Ovary (tissue), 9 donors: Measurements from ENCODE around the gene GARIN1A. TPM values are rescaled to one million over a fixed set of nuclear protein-coding genes. Genes with fewer than 3 reads are reported as not detected.
A peak's percentile ranks its signal among the peaks of the same experiment; 100 is the strongest.

Experiments used
- DNase-seq, 5 donors: peaks; one replicate each; pipeline ENCODE4 v3.0.0-alpha.2; 2019 to 2020
- H3K27ac ChIP-seq, 2 donors: fragments of 200-600 bp; one replicate each; pipeline versions ENCODE4 v1.5.1 to v1.8.0; 2019 to 2022
- H3K27me3 ChIP-seq: fragments of 200-600 bp; one replicate; pipeline ENCODE4 v1.8.0; 2022
- H3K36me3 ChIP-seq: fragments of 200-600 bp; sonication (generic); one replicate; pipeline ENCODE4 v1.5.1; 2019
- H3K4me1 ChIP-seq: one replicate; pipeline ENCODE4 v1.8.1; 2013; ENCODE audit warnings: mild to moderate bottlenecking, moderate library complexity; ENCODE audit not compliant: insufficient read depth
- H3K4me3 ChIP-seq: fragments of 200-600 bp; sonication (generic); one replicate; pipeline ENCODE4 v1.5.1; 2017
- H3K9me3 ChIP-seq, 2 donors: fragments of 200-600 bp in 1 of 2; sonication (generic) in 1 of 2; one replicate each; pipeline versions ENCODE4 v1.5.1 to v1.8.1; 2013 to 2019; ENCODE audit warnings: mild to moderate bottlenecking in 1 of 2, moderate library complexity in 1 of 2
- CTCF ChIP-seq, 3 donors: fragments of 450-650 bp in 2 of 3; fragments of 200-600 bp in 1 of 3; IDR thresholded peaks; one replicate each; pipeline versions ENCODE4 v1.5.1 to v1.8.0; 2016 to 2022; ENCODE audit warnings: antibody characterized with exemption in 3 of 3, mild to moderate bottlenecking in 1 of 3
- EP300 ChIP-seq: sonication (generic); formaldehyde crosslinking; IDR thresholded peaks from one replicate; pipeline ENCODE4 v1.6.1; 2017; ENCODE audit warnings: antibody characterized with exemption
- POLR2A ChIP-seq: fragments of 450-650 bp; IDR thresholded peaks from one replicate; pipeline ENCODE4 v1.6.1; 2017; ENCODE audit warnings: antibody characterized with exemption, mild to moderate bottlenecking, moderate library complexity
- WGBS, 3 donors: extraction: QIAGEN DNeasy Blood & Tissue Kit in 1 of 3; methylation state at CpG; one replicate each; pipeline versions ENCODE4 v1.1.5 to v1.1.7; 2013 to 2017; 5-methylcytosine and 5-hydroxymethylcytosine counted together
- intact Hi-C, 4 donors: fragments of 100-400 bp; cut with DNase I; formaldehyde crosslinking; loops; one replicate each; pipeline versions ENCODE4 v1.11.0 to v1.15.1; 2022 to 2023
- polyA plus RNA-seq, 2 donors: library from polyadenylated mRNA; stranded (reverse); fragments of 200-250 nt in 1 of 2; fragments of 350-450 nt in 1 of 2; fragmentation: Illumina TruSeq in 1 of 2; extraction: RNeasy Lipid Tissue Mini Kit (QIAGEN cat#74804) in 1 of 2; gene quantifications; one replicate each; pipeline ENCODE4 v1.2.3, GENCODE V29; 2013 to 2014
- total RNA-seq, 7 donors: library from RNA; depleted of rRNA in 2 of 7; stranded (reverse); fragments of >200 nt in 2 of 7; fragmentation: NEBNext Ultra II Directional in 3 of 7; extraction: Animal tissue kit (Norgen Biotek cat#: 25700) in 3 of 7; gene quantifications; one replicate each; pipeline versions ENCODE4 v1.1.0 to v1.2.4, GENCODE V29; 2016 to 2023
- donor health status: DM: no; HTN: no; CAD: no; lungs with moderate emphysema.
- donor health status: DM: no; HTN: no; CAD: no.
- donor health status: Bipolar disorder and iron deficiency.
- donor health status: DM: yes; HTN: yes; CAD: no.
- donor health status: DM: no; HTN: no; CAD: no.
- donor health status: DM: yes; HTN: yes; CAD: no.

Gene GARIN1A
- total and polyA plus RNA-seq, 9 donors, result 0.36 to 4.0 (median 1.3) TPM

GRCh38 chr7:128666200-128666599, 5.9 kb upstream of the GARIN1A start:
- Histone ChIP-seq H3K27me3 (no peaks in the 10 kb centered on the region), H3K4me3 (no peak overlapping the region), H3K9me3 (no peaks in the 10 kb centered on the region), H3K27ac (no peak overlapping the region), H3K36me3 (no peaks in the 10 kb centered on the region), H3K4me1 (no peaks in the 10 kb centered on the region)
- 82 to 86% (median 85%) methylated on average over 7 to 8 of the region's 8 CpGs for WGBS, 3 donors
- intact Hi-C loops, result no loop called here
- no peak for TF ChIP-seq CTCF (IDR thresholded peaks at IDR 0.05)
- no peak for TF ChIP-seq EP300
- no peak for TF ChIP-seq POLR2A
- no peak for DNase-seq

DNA sequence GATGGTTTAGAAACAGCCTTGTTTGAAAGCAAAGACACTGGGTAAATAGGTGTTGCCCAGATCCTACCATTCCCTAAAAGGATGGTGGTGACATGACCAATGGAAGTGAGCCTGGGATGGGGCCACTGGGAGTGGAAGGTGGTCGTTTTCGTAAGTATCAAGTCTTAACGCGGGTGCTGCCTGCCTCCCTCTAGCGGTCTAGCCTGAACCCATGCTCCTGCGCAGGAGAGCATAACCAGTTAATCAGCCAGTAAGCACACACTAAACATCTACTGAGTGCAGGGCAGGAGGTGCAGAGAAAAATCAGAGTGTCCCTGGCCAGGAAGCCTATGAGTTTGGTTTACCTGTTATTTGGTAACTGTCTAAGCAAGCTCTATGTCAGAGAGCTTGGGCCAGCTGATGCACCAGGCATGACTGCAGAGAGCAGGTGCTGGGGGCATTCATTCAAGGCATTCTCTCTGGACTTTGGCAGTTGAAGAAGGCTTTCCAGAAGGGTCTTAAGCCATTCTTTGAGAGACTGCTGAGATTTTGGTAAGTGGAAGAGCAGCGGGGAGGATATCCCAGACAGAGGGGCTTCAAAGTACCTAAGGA, 930 bp downstream of the GARIN1A start:
- H3K9me3 ChIP-seq, result no peaks in the 10 kb centered on the region
- no peak overlapping the region for H3K27ac ChIP-seq
- H3K4me1 ChIP-seq, result no peaks in the 10 kb centered on the region
- intact Hi-C loops, result no loop called here
- DNase-seq, result no peak
- TF ChIP-seq EP300 (no peak), CTCF (IDR thresholded peaks at IDR 0.05) (peak in 1 of 3 donors; percentile 9), POLR2A (no peak)
- no peak overlapping the region for H3K4me3 ChIP-seq
- no peaks in the 10 kb centered on the region for H3K27me3 ChIP-seq
- no peaks in the 10 kb centered on the region for H3K36me3 ChIP-seq
- 12 to 20% (median 17%) methylated on average over 7 of the region's 7 CpGs for WGBS, 3 donors

- H3K27me3 ChIP-seq, result no peaks in the 10 kb centered on the region
- 60 to 79% (median 72%) methylated on average over 6 of the region's 6 CpGs for WGBS, 3 donors
- intact Hi-C loops, result no loop called here
- H3K4me1 ChIP-seq, result no peaks in the 10 kb centered on the region
- TF ChIP-seq EP300 (no peak), POLR2A (no peak), CTCF (IDR thresholded peaks at IDR 0.05) (no peak)
- no peaks in the 10 kb centered on the region for H3K36me3 ChIP-seq
- no peak overlapping the region for H3K4me3 ChIP-seq
- no peak for DNase-seq
- H3K27ac ChIP-seq, result no peak overlapping the region
- no peaks in the 10 kb centered on the region for H3K9me3 ChIP-seq
These were observed 1.5 kb downstream of the GARIN1A start for GRCh38 chr7:128673571-128673970.

DNA sequence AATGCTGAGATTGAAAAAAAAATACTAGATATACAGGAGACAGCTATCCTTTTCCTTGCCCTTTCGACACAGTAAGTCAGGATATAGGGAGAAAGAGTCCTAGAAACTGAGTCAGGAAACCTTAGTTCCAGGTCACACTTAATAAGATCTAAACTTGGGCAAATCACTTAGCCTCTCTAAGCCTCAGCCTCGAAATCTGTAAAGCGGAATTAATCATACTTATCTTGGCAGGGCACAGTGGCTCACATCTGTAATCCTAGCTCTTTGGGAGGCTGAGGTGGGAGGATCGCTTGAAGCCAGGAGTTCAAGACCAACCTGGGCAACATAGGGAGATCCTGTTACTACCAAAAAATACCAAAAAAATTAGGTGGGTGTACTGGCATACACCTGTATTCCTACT, 4.6 kb downstream of the GARIN1A start:
- Histone ChIP-seq H3K9me3 (no peaks in the 10 kb centered on the region), H3K27me3 (no peaks in the 10 kb centered on the region), H3K4me3 (no peak overlapping the region), H3K4me1 (no peaks in the 10 kb centered on the region), H3K27ac (no peak overlapping the region), H3K36me3 (no peaks in the 10 kb centered on the region)
- 85 to 92% (median 85%) methylated on average over 4 of the region's 4 CpGs for WGBS, 3 donors
- intact Hi-C loops, result no loop called here
- DNase-seq, result no peak
- no peak for TF ChIP-seq CTCF (IDR thresholded peaks at IDR 0.05)
- no peak for TF ChIP-seq EP300
- TF ChIP-seq POLR2A, result no peak
